Measurements from ENCODE around the gene KAZN.
A peak's percentile ranks its signal among the peaks of the same experiment; 100 is the strongest.

The KAZN gene

GRCh38 chr1:15157524-15158399, 559.3 kb downstream of the KAZN start:
- Histone ChIP-seq H3K9me2 (replicated peaks; ENCODE audit: insufficient read depth, low read length) (no peaks in the 10 kb centered on the region), H2AFZ (ENCODE audit: low read length) (no peak overlapping the region), H3K4me1 (ENCODE audit: low read length) (peaks cover 30% of the 10 kb centered on the region), H3K36me3 (replicated peaks; ENCODE audit: insufficient read depth, low read length) (no peaks in the 10 kb centered on the region), H3K79me2 (ENCODE audit: low read length) (peaks cover 48% of the 10 kb centered on the region), H3F3A (ENCODE audit: insufficient read depth, low read length) (peaks cover 17% of the 10 kb centered on the region; the same call in 1 of the 2 replicates), H4K20me1 (ENCODE audit: insufficient read depth, low read length) (no peaks in the 10 kb centered on the region), H3K4me2 (ENCODE audit: low read depth, low read length) (peak overlapping the region; percentile 92; the same call in 1 of the 2 replicates), H3K4me3 (ENCODE audit: low read length) (no peak overlapping the region), H3K9ac (ENCODE audit: low read length) (no peak overlapping the region), H3K27ac (ENCODE audit: low read length) (peak overlapping the region; percentile 61; the same call in 1 of the 2 replicates), H3K9me3 (replicated peaks; ENCODE audit: insufficient read depth, low read length) (no peaks in the 10 kb centered on the region), H3K27me3 (replicated peaks; ENCODE audit: insufficient read depth, low read length) (0 out of 2 replicates have a peak, but pooled peaks cover 6% of the 10 kb centered on the region)
- TF ChIP-seq EZH2phosphoT487 (IDR thresholded peaks at IDR 0.05; ENCODE audit: low read length) (no peak), CTCF (IDR thresholded peaks at IDR 0.05; ENCODE audit: low read length) (no peak), EZH2 (optimal IDR thresholded peaks at IDR 0.05; ENCODE audit: low read depth, low read length) (no peak)
- DNase-seq = no peak

- Histone ChIP-seq H2AFZ (ENCODE audit: low read length) (no peak overlapping the region), H3K9me3 (replicated peaks; ENCODE audit: insufficient read depth, low read length) (no peaks in the 10 kb centered on the region), H3K4me2 (ENCODE audit: low read depth, low read length) (no peak overlapping the region), H4K20me1 (ENCODE audit: insufficient read depth, low read length) (no peaks in the 10 kb centered on the region), H3K4me1 (ENCODE audit: low read length) (peaks cover 30% of the 10 kb centered on the region), H3K27ac (ENCODE audit: low read length) (no peak overlapping the region), H3F3A (ENCODE audit: insufficient read depth, low read length) (peaks cover 17% of the 10 kb centered on the region; the same call in 1 of the 2 replicates), H3K36me3 (replicated peaks; ENCODE audit: insufficient read depth, low read length) (no peaks in the 10 kb centered on the region), H3K27me3 (replicated peaks; ENCODE audit: insufficient read depth, low read length) (no peaks in the 10 kb centered on the region), H3K79me2 (ENCODE audit: low read length) (peaks cover 48% of the 10 kb centered on the region), H3K9me2 (replicated peaks; ENCODE audit: insufficient read depth, low read length) (no peaks in the 10 kb centered on the region), H3K9ac (ENCODE audit: low read length) (no peak overlapping the region), H3K4me3 (ENCODE audit: low read length) (no peak overlapping the region)
- no peak for DNase-seq
- no peak for TF ChIP-seq CTCF (IDR thresholded peaks at IDR 0.05; ENCODE audit: low read length)
- TF ChIP-seq EZH2phosphoT487 (IDR thresholded peaks at IDR 0.05; ENCODE audit: low read length) = no peak
- no peak for TF ChIP-seq EZH2 (optimal IDR thresholded peaks at IDR 0.05; ENCODE audit: low read depth, low read length)
Measured at GRCh38 chr1:15158506-15159165, 560.2 kb downstream of the KAZN start.

- no peak overlapping the region for H3K27ac ChIP-seq (ENCODE audit: low read length)
Measured at GRCh38 chr1:15159166-15159555, 560.7 kb downstream of the KAZN start.

More at GRCh38 chr1:15159166-15159555, 560.7 kb downstream of the KAZN start:
- no peak for TF ChIP-seq EZH2phosphoT487 (IDR thresholded peaks at IDR 0.05; ENCODE audit: low read length)
- TF ChIP-seq EZH2 (optimal IDR thresholded peaks at IDR 0.05; ENCODE audit: low read depth, low read length) = no peak
- no peak for TF ChIP-seq CTCF (IDR thresholded peaks at IDR 0.05; ENCODE audit: low read length)
- no peaks in the 10 kb centered on the region for H3K9me2 ChIP-seq (replicated peaks; ENCODE audit: insufficient read depth, low read length)
- H3K4me2 ChIP-seq (ENCODE audit: low read depth, low read length) = no peak overlapping the region
- H4K20me1 ChIP-seq (ENCODE audit: insufficient read depth, low read length) = no peaks in the 10 kb centered on the region
- no peak for DNase-seq
- H3K79me2 ChIP-seq (ENCODE audit: low read length) = peaks cover 50% of the 10 kb centered on the region
- H3K4me3 ChIP-seq (ENCODE audit: low read length) = no peak overlapping the region
- no peaks in the 10 kb centered on the region for H3K9me3 ChIP-seq (replicated peaks; ENCODE audit: insufficient read depth, low read length)
- H3K27me3 ChIP-seq (replicated peaks; ENCODE audit: insufficient read depth, low read length) = no peaks in the 10 kb centered on the region
- peaks cover 17% of the 10 kb centered on the region; the same call in 1 of the 2 replicates for H3F3A ChIP-seq (ENCODE audit: insufficient read depth, low read length)
- no peaks in the 10 kb centered on the region for H3K36me3 ChIP-seq (replicated peaks; ENCODE audit: insufficient read depth, low read length)
- H3K9ac ChIP-seq (ENCODE audit: low read length) = no peak overlapping the region
- no peak overlapping the region for H2AFZ ChIP-seq (ENCODE audit: low read length)
- peaks cover 30% of the 10 kb centered on the region for H3K4me1 ChIP-seq (ENCODE audit: low read length)

Data from MM.1S (cell line).